GM23338 (cell line): ENCODE results near the gene APAF1.

Source experiments
- CTCF ChIP-seq, 2 experiments: fragments of 200-600 bp in 1 of 2; sonication (generic) in 1 of 2; conservative IDR thresholded peaks; 2 replicates each; pipeline versions ENCODE4 v1.5.1 to v1.6.1; 2016 to 2017; ENCODE audit warnings: antibody characterized with exemption in 2 of 2, low read depth in 2 of 2, mild to moderate bottlenecking in 2 of 2, moderate library complexity in 1 of 2
- STAT1 ChIP-seq: IDR thresholded peaks from one replicate; pipeline ENCODE4 v1.6.1; 2016; ENCODE audit warnings: antibody characterized with exemption; ENCODE audit not compliant: unreplicated experiment

DNA sequence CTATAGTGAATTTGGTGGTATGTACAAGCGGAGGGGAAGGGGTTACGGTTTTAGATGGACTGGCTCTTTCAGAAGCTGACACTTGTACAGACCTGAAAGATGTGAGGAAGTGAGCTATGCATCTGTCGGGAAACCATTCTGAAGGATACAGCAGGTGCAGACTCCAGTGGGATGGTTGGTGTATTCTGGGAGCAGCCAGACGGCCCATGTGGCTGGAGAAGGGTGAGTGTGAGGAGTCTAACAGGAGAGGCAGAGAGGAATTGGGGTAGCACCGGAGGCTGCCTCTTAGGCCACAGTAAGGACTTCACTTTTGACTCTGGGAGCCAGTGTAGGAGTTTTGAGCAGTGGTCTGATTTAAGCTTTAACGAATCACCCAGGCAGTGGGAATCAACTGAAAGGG, 90.7 kb downstream of the APAF1 start:
- no peak for TF ChIP-seq STAT1
- TF ChIP-seq CTCF (conservative IDR thresholded peaks at IDR 0.05; ENCODE audit: low read depth in 2 of 2), result no peak
